ENCODE data around the gene PRKCB. TPM values are rescaled to one million over a fixed set of nuclear protein-coding genes. Genes with fewer than 3 reads are reported as not detected.

PRKCB gene
- total and polyA plus RNA-seq, 2 of the 8 experiments (the other 6 are each of a cell fraction or from before 2014, with no cell fraction given), result 7.1 to 12.1 TPM

GRCh38 chr16:24135624-24136565 lies 300.1 kb downstream of the PRKCB start (continued):
- TF ChIP-seq BACH1 (IDR thresholded peaks at IDR 0.05; ENCODE audit: low read length), result peak; percentile 86
- no peak for TF ChIP-seq CBX5 (IDR thresholded peaks at IDR 0.05; ENCODE audit: low read depth, low read length)
- TF ChIP-seq E2F6 (IDR thresholded peaks at IDR 0.05), result no peak
- no peak for TF ChIP-seq TCF12 (IDR thresholded peaks at IDR 0.05; ENCODE audit: low read depth, low read length)
- no peak for TF ChIP-seq RAD21 (IDR thresholded peaks at IDR 0.05 in 1 of 2, conservative IDR thresholded peaks at IDR 0.05 in 1 of 2; ENCODE audit: low read depth in 2 of 2, low read length in 2 of 2)
- TF ChIP-seq CTCF (IDR thresholded peaks at IDR 0.05; ENCODE audit: control extremely low read depth in 1 of 3, insufficient read depth in 1 of 3, low read depth in 1 of 3, low read length in 3 of 3), result no peak
- TF ChIP-seq CREB1 (IDR thresholded peaks at IDR 0.05), result no peak
- no peak for TF ChIP-seq NANOG (IDR thresholded peaks at IDR 0.05; ENCODE audit: insufficient read depth, low read depth, low read length, poor library complexity, severe bottlenecking)
- TF ChIP-seq SP1 (IDR thresholded peaks at IDR 0.05; ENCODE audit: low read depth, low read length), result 0 out of 2 replicates have a peak, but pooled peaks have one; percentile 62
- no peak for TF ChIP-seq SIRT6 (IDR thresholded peaks at IDR 0.05; ENCODE audit: low read length)
- TF ChIP-seq RFX5 (IDR thresholded peaks at IDR 0.05; ENCODE audit: borderline replicate concordance, low read depth, low read length), result no peak
- peak; percentile 64; the same call in 1 of the 2 replicates for TF ChIP-seq MAFK (IDR thresholded peaks at IDR 0.05; ENCODE audit: low read depth, low read length)
- no peak for TF ChIP-seq GABPA (IDR thresholded peaks at IDR 0.05; ENCODE audit: borderline replicate concordance, insufficient read depth, low read length)
- TF ChIP-seq NRF1 (IDR thresholded peaks at IDR 0.05; ENCODE audit: low read depth, low read length), result no peak
